ENCODE measurements around the gene NTM.

The NTM gene

GRCh38 chr11:132263241-132263640, 892.8 kb downstream of the NTM start:
- DNase-seq (ENCODE audit: low read depth), result no peak

- no peak for DNase-seq (ENCODE audit: low read depth)
Observed at GRCh38 chr11:132263875-132264274, 893.5 kb downstream of the NTM start.

GRCh38 chr11:132264616-132265015, 894.2 kb downstream of the NTM start:
- DNase-seq (ENCODE audit: low read depth), result no peak

- DNase-seq (ENCODE audit: low read depth), result no peak
Observed at GRCh38 chr11:132278801-132279574, 908.6 kb downstream of the NTM start.

GRCh38 chr11:132284048-132284447, 913.6 kb downstream of the NTM start:
- DNase-seq (ENCODE audit: low read depth), result no peak

GRCh38 chr11:132284611-132285010, 914.2 kb downstream of the NTM start:
- no peak for DNase-seq (ENCODE audit: low read depth)

- no peak for DNase-seq (ENCODE audit: low read depth)
Observed at GRCh38 chr11:132285631-132286030, 915.2 kb downstream of the NTM start.

GRCh38 chr11:132286106-132286505, 915.7 kb downstream of the NTM start:
- no peak for DNase-seq (ENCODE audit: low read depth)

GRCh38 chr11:132288036-132288435, 917.6 kb downstream of the NTM start:
- DNase-seq (ENCODE audit: low read depth), result no peak

- DNase-seq (ENCODE audit: low read depth), result no peak
Observed at GRCh38 chr11:132289590-132290256, 919.3 kb downstream of the NTM start.

GRCh38 chr11:132293586-132293985, 923.2 kb downstream of the NTM start:
- no peak for DNase-seq (ENCODE audit: low read depth)

GRCh38 chr11:132296946-132297610, 926.7 kb downstream of the NTM start:
- no peak for DNase-seq (ENCODE audit: low read depth)

- no peak for DNase-seq (ENCODE audit: low read depth)
Observed at GRCh38 chr11:132298357-132298756, 927.9 kb downstream of the NTM start.

- DNase-seq (ENCODE audit: low read depth), result no peak
Observed at GRCh38 chr11:132300283-132300682, 929.9 kb downstream of the NTM start.

GRCh38 chr11:132301465-132301864, 931.0 kb downstream of the NTM start:
- DNase-seq (ENCODE audit: low read depth), result no peak

GRCh38 chr11:132301900-132302299, 931.5 kb downstream of the NTM start:
- no peak for DNase-seq (ENCODE audit: low read depth)

- DNase-seq (ENCODE audit: low read depth), result no peak
Observed at GRCh38 chr11:132307309-132308020, 937.0 kb downstream of the NTM start.

GRCh38 chr11:132310390-132311375, 940.3 kb downstream of the NTM start:
- no peak for DNase-seq (ENCODE audit: low read depth)

GRCh38 chr11:132311703-132312102, 941.3 kb downstream of the NTM start:
- DNase-seq (ENCODE audit: low read depth), result no peak

GRCh38 chr11:132312161-132312560, 941.7 kb downstream of the NTM start:
- DNase-seq (ENCODE audit: low read depth), result no peak

GRCh38 chr11:132312701-132313111, 942.3 kb downstream of the NTM start:
- no peak for DNase-seq (ENCODE audit: low read depth)

Measured in stimulated activated CD8-positive, alpha-beta memory T cell treated with anti-CD3 and anti-CD28 coated beads, Interleukin-15, amount 100 ng/mL, for 24 hours (primary cell).